Lower lobe of right lung (tissue), 2 donors: ENCODE data around the gene VWC2L. TPM values are rescaled to one million over a fixed set of nuclear protein-coding genes. Genes with fewer than 3 reads are reported as not detected.

Experiments used
- ATAC-seq, 2 donors: fragments of 200-7000 bp; cut with Tn5 transposase; one replicate each; pipeline ENCODE4 v1.9.1; 2020 to 2022; ENCODE audit warnings: mild to moderate bottlenecking in 2 of 2, moderate library complexity in 2 of 2
- DNase-seq: peaks from one replicate; pipeline ENCODE4 v3.0.0-alpha.2; 2020
- H3K27ac ChIP-seq: fragments of 200-600 bp; one replicate; pipeline ENCODE4 v1.8.0; 2022
- H3K27me3 ChIP-seq: fragments of 200-600 bp; one replicate; pipeline ENCODE4 v1.8.0; 2022; ENCODE audit warnings: low read depth
- H3K36me3 ChIP-seq: fragments of 200-600 bp; one replicate; pipeline ENCODE4 v1.8.0; 2022; ENCODE audit warnings: mild to moderate bottlenecking
- H3K4me1 ChIP-seq: fragments of 200-600 bp; one replicate; pipeline ENCODE4 v1.8.0; 2022
- H3K4me3 ChIP-seq: fragments of 200-600 bp; one replicate; pipeline ENCODE4 v1.8.0; 2022; ENCODE audit warnings: mild to moderate bottlenecking
- H3K9me3 ChIP-seq: fragments of 200-600 bp; one replicate; pipeline ENCODE4 v1.8.0; 2022
- CTCF ChIP-seq: fragments of 200-600 bp; IDR thresholded peaks from one replicate; pipeline ENCODE4 v1.8.0; 2022; ENCODE audit warnings: antibody characterized with exemption, mild to moderate bottlenecking
- intact Hi-C: fragments of 100-400 bp; cut with DNase I; formaldehyde crosslinking; loops from one replicate; pipeline ENCODE4 v1.11.0; 2022
- total RNA-seq: library from RNA; stranded (reverse); fragmentation: NEBNext Ultra II Directional; extraction: Animal tissue kit (Norgen Biotek cat#: 25700); gene quantifications from one replicate; pipeline ENCODE4 v1.2.1, GENCODE V29; 2021
- donor health status: DM: no; HTN: yes; CAD: no; lungs with severe emphysema.

VWC2L gene
- total RNA-seq, 1 donor from 2014 or later: not detected

GRCh38 chr2:214558341-214558740, 147.5 kb downstream of the VWC2L start:
- no peaks in the 10 kb centered on the region for H3K36me3 ChIP-seq
- intact Hi-C loops: no loop called here

GRCh38 chr2:214560176-214560575, 149.3 kb downstream of the VWC2L start:
- no peaks in the 10 kb centered on the region for H3K36me3 ChIP-seq
- no peak for TF ChIP-seq CTCF
- no peaks in the 10 kb centered on the region for H3K9me3 ChIP-seq
- H3K27ac ChIP-seq: no peak overlapping the region
- no peaks in the 10 kb centered on the region for H3K4me1 ChIP-seq
- no peak for ATAC-seq
- no peak for DNase-seq
- no peaks in the 10 kb centered on the region for H3K27me3 ChIP-seq
- intact Hi-C loops: no loop called here
- H3K4me3 ChIP-seq: no peak overlapping the region

More at GRCh38 chr2:214558341-214558740, 147.5 kb downstream of the VWC2L start:
- DNase-seq (no peak), ATAC-seq (no peak)
- Histone ChIP-seq H3K4me3 (no peak overlapping the region), H3K27ac (no peak overlapping the region), H3K27me3 (no peaks in the 10 kb centered on the region), H3K4me1 (no peaks in the 10 kb centered on the region), H3K9me3 (no peaks in the 10 kb centered on the region)
- TF ChIP-seq CTCF: no peak

GRCh38 chr2:214560618-214561190, 149.8 kb downstream of the VWC2L start:
- no peak overlapping the region for H3K27ac ChIP-seq
- no peaks in the 10 kb centered on the region for H3K4me1 ChIP-seq
- no peak overlapping the region for H3K4me3 ChIP-seq
- intact Hi-C loops: no loop called here
- H3K9me3 ChIP-seq: no peaks in the 10 kb centered on the region
- no peaks in the 10 kb centered on the region for H3K36me3 ChIP-seq
- H3K27me3 ChIP-seq: no peaks in the 10 kb centered on the region
- no peak for DNase-seq
- no peak for ATAC-seq
- TF ChIP-seq CTCF: no peak

GRCh38 chr2:214565246-214565645, 154.4 kb downstream of the VWC2L start:
- Histone ChIP-seq H3K27ac (no peak overlapping the region), H3K4me3 (no peak overlapping the region), H3K27me3 (no peaks in the 10 kb centered on the region), H3K4me1 (no peaks in the 10 kb centered on the region), H3K36me3 (no peaks in the 10 kb centered on the region), H3K9me3 (no peaks in the 10 kb centered on the region)
- no peak for TF ChIP-seq CTCF
- DNase-seq: no peak
- no peak for ATAC-seq
- intact Hi-C loops: no loop called here

- H3K27ac ChIP-seq: no peak overlapping the region
- TF ChIP-seq CTCF: no peak
- ATAC-seq: no peak
- H3K27me3 ChIP-seq: no peaks in the 10 kb centered on the region
- no peaks in the 10 kb centered on the region for H3K36me3 ChIP-seq
- intact Hi-C loops: no loop called here
- H3K4me1 ChIP-seq: no peaks in the 10 kb centered on the region
- no peaks in the 10 kb centered on the region for H3K9me3 ChIP-seq
- no peak for DNase-seq
- no peak overlapping the region for H3K4me3 ChIP-seq
Observed at GRCh38 chr2:214566457-214566856, 155.6 kb downstream of the VWC2L start.
